Activated T-cell treated with anti-CD3 and anti-CD28 coated beads for 48 hours (primary cell): ENCODE data around the gene SNX24.

ENCODE experiments used
- DNase-seq: peaks from one replicate; pipeline ENCODE4 v3.0.0-alpha.2; 2020; ENCODE audit warnings: low read depth

SNX24 gene

DNA sequence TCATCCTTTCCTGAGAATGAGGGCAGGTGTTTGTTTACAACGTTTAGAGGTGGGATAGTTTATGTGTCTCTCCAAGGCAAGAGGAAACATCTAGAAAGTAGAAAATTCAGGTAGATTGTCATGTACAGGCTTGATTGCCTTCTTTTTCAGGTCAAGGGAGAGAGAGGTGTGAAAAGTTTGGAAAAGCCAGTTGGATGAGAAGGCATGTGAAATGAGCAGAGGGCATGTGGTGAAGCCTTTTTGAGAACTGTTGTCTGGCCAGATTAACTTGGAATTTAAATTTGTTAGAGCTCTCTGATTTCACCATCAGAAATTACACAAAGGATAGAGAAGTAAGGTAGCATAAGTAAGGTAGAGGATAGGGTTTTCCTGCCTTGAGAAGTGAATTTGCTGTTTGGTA is 74.6 kb downstream of the SNX24 start:
- no peak for DNase-seq

DNA sequence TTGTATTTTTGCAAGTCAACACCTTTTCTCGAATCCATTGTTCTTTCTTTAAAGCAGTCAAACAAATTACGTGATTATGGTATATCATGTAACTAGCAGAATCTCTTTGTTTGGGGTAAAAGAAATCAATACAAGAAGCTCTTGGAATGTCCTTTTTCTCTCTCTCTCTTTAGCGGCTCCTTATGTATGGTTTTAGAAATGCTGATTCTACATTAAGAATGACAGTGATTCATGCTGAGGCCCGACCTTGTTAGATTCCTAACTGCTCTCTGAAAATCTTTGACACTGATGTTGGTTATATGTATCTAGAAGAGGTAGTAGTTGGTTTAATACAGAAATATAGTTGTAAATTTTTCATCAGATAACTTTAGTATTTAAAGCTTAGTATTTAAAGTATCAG is 76.4 kb downstream of the SNX24 start:
- no peak for DNase-seq

DNA sequence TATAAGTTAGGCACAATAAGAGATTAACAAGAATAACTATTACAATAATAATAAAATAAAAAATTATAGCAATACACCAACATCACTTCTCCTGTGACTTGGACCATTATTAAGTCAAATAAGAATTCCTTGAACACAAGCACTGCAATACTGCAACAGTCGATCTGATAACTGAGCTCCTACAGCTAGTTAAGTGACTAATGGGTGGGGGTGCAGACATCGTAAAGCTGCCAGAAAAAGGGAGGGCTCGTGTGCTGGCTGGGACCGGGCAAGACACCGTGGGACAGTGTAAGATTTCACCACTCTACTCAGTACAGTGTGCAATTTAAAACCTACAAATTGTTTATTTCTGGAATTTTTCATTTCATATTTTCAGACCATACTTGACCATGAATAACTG is 78.8 kb downstream of the SNX24 start:
- no peak for DNase-seq

GRCh38 chr5:122924719-122925395 is 79.4 kb downstream of the SNX24 start:
- DNase-seq: no peak

- DNase-seq: no peak
Observed at GRCh38 chr5:122929001-122929400, 83.6 kb downstream of the SNX24 start.

DNA sequence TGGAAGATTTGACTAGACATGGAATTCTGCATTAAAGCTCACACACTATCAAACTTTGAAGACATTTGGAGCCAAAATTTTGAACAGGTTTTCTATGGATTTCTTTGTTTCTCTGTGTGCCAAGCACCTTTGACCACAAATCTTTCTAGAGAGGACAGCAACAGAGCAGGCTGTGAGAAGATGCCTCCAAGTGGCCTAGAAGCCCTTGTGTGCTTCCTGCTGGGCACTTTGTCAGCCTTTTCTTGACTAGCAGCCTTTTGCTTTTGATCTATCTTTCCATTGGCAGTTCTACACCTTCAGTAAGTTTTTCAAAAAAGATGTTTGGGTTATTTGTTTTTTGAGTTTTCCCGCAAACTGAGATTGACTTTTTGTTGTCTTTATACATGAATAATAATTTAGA is 84.6 kb downstream of the SNX24 start:
- DNase-seq: no peak

DNA sequence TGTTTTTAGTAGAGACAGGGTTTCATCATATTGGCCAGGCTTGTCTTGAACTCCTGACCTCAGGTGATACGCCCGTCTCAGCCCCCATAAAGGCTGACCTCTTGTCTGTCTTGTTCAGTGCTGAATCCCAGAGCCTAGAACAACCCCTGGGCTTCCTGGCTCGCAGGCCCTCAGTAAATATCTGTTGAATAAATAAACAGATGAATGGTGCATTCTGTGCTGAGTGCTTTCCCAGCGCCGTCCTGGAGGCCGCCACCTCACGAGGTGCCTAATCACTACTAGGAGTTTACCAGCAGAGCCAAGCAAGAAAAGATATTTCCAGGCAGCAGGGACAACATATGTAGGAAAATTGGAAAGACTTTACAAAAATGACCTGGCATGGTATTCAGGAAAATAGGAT is 88.5 kb downstream of the SNX24 start:
- DNase-seq: no peak

GRCh38 chr5:122936088-122936487 is 90.7 kb downstream of the SNX24 start:
- DNase-seq: no peak

DNA sequence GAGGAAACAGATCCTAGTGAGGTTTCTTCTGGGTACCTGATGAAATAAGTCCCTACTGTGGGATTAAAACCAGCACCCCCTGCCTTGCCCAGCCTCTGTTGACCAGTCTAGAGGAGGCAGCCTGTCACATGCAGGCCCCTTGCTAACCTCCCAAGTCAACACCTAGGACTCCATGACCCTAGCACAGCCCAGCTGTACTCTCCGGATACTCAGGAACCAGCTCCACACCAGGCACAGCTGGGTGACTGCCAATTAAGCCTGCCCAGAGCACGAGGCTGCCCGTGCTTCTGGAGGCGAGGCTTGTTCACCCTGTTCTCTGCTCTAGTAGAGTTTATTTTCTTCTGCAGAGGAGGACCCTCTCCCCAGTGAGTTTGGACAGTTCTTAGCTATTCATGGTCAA is 92.5 kb downstream of the SNX24 start:
- no peak for DNase-seq

DNA sequence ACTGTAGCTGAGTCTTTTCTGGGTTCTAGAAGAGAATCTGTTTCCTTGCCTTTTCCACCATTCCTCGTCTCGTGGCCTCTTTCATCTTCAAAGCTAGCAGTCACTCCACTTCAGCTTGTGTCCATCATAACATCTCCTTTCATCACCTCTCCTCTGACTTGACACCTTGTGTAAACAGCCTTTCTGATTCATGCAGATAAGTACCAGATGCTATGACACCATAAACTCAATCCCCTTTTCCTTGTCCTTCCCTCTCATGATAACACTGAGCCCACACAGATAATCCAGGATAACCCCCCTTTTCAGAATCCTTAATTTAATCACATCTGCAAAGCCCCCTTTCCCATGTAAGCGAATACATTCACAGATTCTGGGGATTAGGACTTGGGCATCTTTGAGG is 95.5 kb downstream of the SNX24 start:
- DNase-seq: no peak

- DNase-seq: no peak
Observed at GRCh38 chr5:122941737-122942136, 96.3 kb downstream of the SNX24 start.

DNA sequence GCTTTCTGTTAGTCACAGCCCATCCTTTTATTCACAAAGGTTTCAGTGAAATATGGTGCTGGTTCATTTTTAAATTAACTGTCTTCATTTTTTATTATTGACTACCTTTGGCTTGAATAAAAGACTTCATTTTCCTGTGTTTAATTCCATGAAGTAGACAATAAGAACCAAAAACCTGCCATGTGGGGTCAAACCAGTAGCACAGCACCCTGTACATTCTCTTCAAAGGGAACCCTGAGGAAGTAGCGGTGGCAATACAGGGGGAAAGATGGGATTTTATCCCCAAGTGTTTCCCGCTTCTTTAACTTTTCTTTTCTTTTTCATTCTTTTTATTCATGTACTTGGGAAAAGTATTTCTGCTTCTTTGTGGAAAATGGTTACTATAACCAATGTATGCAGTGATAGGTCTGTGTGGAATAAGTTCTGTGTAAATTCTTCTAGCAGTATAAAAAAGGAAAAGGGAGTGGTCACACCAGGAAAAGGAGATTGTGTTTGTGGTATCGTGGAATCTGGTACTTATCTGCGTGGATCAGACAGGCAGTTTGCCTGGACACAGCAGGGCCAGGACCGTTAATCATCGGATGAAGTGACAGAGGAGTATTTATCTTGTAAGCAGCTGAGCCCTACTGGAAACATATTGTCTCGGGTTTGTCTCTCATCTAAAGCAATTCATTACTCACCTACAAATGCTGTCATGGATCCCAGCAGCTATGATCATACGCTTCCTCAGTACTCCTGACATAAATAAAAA is 96.9 kb downstream of the SNX24 start:
- DNase-seq: no peak

DNA sequence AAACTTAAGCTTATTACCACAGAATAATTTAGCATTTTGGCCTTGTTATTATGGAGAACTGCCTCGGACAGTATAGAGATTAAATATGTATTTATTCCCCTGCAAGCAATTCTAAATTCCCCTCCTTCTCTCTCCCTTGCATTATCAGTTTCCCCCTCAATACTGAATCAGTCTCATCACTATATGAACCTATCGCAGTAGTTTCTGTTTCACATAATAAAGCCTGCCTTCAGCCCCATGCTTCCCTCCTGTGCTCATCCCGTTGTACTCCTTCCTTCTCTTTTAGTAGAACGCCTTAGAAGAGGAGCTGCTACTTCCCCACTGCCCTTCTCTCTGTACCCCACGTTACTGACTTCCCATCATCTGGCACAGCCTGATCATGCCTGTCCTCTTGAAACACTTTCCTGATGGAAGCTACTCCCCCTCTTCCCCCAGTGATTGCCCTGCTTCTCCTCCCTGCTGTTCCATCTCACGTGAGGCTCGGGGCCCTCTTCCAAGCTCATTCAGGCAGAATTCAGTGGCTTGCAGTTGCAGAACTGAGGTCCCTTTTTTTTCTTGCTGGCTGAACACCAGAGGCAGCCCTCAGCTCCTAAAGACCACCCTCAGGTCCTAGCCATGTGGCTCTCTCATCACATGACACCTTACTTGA is 97.8 kb downstream of the SNX24 start:
- no peak for DNase-seq

GRCh38 chr5:122944051-122944450 is 98.6 kb downstream of the SNX24 start:
- DNase-seq: no peak

- no peak for DNase-seq
Observed at GRCh38 chr5:122947372-122947771, 102.0 kb downstream of the SNX24 start.

GRCh38 chr5:122947772-122948171 is 102.4 kb downstream of the SNX24 start:
- DNase-seq: no peak

DNA sequence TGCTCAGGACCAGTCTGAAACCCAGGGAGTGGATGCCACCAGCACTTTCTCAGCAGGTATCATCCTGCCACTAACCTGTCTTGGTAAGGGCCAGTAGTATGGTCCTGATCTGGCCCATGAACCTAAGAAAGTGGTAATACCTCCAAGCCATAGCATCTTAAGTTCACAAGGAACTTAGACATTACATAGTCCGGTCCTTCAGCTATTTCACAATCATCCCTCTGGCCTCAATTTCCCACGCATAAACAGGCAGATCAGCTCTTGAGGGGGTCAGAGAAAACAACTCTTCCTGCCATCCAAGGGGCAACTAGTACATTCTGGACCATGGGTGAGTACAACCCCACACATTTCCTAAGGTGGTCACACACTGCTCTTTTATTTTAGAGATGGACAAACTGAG is 102.9 kb downstream of the SNX24 start:
- DNase-seq: no peak

DNA sequence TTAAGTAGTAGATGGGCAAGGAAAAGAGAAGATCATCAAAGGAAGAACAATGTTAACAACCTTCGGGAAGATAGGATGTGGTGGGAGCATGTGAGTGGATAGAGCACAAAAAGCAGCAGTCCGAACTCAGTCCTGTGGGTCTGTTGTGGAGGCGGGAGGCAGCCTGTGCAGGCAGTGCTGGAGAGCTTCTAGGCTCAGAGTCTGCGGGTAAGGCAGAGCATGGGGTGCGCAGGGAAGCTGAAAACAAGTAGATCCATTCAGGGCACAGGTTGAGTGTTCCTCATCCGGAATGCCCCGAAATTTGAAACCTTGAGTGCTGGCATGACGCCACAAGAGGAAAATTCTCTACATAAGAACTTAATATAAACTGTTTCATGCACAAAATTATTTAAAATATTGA is 106.2 kb downstream of the SNX24 start:
- DNase-seq: no peak

DNA sequence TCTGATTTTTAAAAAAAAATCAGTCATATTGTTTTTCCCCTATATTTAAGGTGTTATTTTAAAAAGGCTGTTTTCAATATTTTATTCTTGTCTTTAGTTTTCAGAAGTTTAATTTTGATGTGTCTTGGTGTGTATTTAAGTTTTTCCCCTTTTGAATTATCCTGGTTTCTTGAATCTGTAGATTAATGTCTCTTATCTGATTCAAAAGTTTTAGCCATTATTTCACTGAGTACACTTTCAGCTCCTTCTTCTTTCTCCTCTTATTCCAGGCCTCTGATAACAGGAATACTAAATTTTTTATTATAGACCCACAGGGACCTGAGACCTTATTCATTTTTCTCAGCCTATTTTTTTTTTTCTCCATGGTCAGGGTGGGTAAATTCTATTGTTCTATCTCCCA is 109.3 kb downstream of the SNX24 start:
- no peak for DNase-seq

DNA sequence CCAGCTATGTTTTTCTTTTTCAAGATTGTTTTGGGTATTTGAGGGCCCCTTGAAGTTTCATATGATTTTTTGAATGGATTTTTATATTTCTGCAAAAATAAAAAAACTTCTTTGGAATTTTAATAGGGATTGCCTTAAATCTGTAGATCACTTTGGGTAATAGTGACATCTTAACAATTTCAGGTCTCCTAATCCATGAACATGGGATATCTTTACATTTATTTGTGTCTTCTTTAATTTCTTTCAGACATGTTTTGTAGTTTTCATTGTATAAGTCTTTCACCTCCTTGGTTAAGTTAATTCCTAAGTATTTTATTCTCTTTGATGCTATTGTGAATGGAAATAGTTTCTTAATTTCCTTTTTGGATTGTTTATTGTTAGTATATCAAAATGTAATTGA is 112.0 kb downstream of the SNX24 start:
- DNase-seq: no peak

GRCh38 chr5:122959740-122960445 is 114.5 kb downstream of the SNX24 start:
- DNase-seq: no peak

- DNase-seq: no peak
Observed at GRCh38 chr5:122963305-122963704, 117.9 kb downstream of the SNX24 start.

DNA sequence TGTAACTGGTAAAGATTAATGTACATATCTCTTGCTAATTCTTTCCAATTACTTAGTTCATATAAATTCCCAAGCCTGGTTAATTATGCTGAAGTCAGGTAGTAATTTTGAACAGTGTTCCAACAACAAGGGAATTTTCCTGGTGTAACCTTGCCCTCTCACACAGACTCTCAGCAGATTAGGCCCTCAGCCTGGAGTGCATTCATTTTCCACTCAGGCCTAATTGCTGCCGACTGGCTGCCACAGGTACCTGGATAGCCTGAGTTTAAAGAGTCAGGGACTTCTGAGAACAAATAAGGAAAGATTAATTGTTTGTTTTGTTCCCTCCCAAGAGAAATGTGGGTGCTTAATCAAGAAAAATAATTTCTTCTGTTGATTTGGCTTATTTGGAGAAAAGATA is 119.7 kb downstream of the SNX24 start:
- DNase-seq: no peak
